ENCODE data around the gene ZNF500. TPM values are rescaled to one million over a fixed set of nuclear protein-coding genes. Genes with fewer than 3 reads are reported as not detected.

ZNF500 gene
- total and polyA plus RNA-seq, 2 donors (not counting 1 experiment from before 2014, with no cell fraction given), result 12.0 to 26.5 TPM

DNA sequence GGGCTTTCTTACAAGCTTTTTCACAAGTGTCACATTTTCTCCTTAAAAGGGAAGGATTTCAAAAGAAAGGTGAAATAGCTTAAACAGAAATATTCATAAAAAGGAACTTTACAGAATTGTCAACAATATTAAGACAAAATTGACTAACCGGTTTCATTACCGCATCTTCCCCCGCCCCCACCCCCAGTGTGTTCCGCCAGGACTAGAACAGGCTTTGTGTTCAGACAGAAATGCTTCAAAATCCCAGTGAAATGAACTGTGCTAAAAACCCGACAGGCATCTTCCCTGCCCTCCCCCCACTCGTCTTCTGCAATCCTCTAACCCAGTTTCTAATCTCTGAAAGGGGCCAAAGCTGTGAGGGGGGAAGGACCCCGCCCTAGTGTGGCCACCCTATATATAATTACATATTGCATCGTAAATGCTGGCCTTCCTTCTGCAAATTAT, 36.5 kb upstream of the ZNF500 start:
- no peaks in the 10 kb centered on the region for H4K20me1 ChIP-seq (ENCODE audit: control insufficient read depth, insufficient read depth, low read length, poor library complexity, severe bottlenecking)
- peaks cover 26 to 27% of the 10 kb centered on the region in 2 donors for H3K4me1 ChIP-seq (ENCODE audit: control insufficient read depth in 2 of 2, insufficient read depth in 2 of 2, low read length in 2 of 2)
- peak overlapping the region in 2 of 5 experiments; percentile 13 to 88 for H3K4me3 ChIP-seq (ENCODE audit: control extremely low read depth in 1 of 5, extremely low read depth in 1 of 5, insufficient read depth in 1 of 5, low read depth in 2 of 5, low read length in 4 of 5)
- H3K4me2 ChIP-seq (replicated peaks; ENCODE audit: low read depth, low read length, poor library complexity, severe bottlenecking), result peak overlapping the region; percentile 93
- H2AFZ ChIP-seq (ENCODE audit: insufficient read depth, low read depth, low read length, poor library complexity, severe bottlenecking), result peak overlapping the region; percentile 84
- ChIA-PET POLR2A (interaction anchor here (1.5 to 2.6 kb wide), 3 partner anchors 35 to 69 kb away, joined by 6 to 20 read pairs (median 7); partner anchors contain the start of genes ANKS3 and DNAAF8), CTCF (interaction anchor here (1.2 to 1.7 kb wide), 2 partner anchors 8 to 69 kb away, joined by 3 read pairs; no protein-coding TSS in a partner anchor)
- no peak for DNase-seq
- peak overlapping the region; percentile 84 for H3K9ac ChIP-seq (ENCODE audit: low read length)
- Mint-ChIP-seq H3K27me3 (no peaks in the 10 kb centered on the region), H3K4me1 (peaks cover 21% of the 10 kb centered on the region), H3K9me3 (ENCODE audit: insufficient read depth) (no peaks in the 10 kb centered on the region), H3K27ac (no peak overlapping the region), H3K4me3 (peak overlapping the region; percentile 88)
- 59% methylated on average over 4 of the region's 8 CpGs for WGBS (ENCODE audit: insufficient coverage)
- no peaks in the 10 kb centered on the region for H3K79me2 ChIP-seq (ENCODE audit: control insufficient read depth, insufficient read depth, low read length)
- no peak overlapping the region for H3K27ac ChIP-seq (ENCODE audit: low read length in 2 of 2)
- H3K27me3 ChIP-seq (replicated peaks in 1 of 4; ENCODE audit: control extremely low read depth in 1 of 4, control insufficient read depth in 3 of 4, insufficient read depth in 4 of 4, low read length in 3 of 4), result no peaks in the 10 kb centered on the region
- peaks cover 0 to 15% of the 10 kb centered on the region in 2 experiments for H3K36me3 ChIP-seq (replicated peaks in 1 of 2; ENCODE audit: control extremely low read depth in 1 of 2, control insufficient read depth in 1 of 2, extremely low read depth in 1 of 2, insufficient read depth in 2 of 2, low read length in 1 of 2)
- no peak for TF ChIP-seq EZH2 (IDR thresholded peaks at IDR 0.05; ENCODE audit: borderline replicate concordance, insufficient read depth, low read depth, low read length, poor library complexity, severe bottlenecking)
- TF ChIP-seq, protein P1, sequence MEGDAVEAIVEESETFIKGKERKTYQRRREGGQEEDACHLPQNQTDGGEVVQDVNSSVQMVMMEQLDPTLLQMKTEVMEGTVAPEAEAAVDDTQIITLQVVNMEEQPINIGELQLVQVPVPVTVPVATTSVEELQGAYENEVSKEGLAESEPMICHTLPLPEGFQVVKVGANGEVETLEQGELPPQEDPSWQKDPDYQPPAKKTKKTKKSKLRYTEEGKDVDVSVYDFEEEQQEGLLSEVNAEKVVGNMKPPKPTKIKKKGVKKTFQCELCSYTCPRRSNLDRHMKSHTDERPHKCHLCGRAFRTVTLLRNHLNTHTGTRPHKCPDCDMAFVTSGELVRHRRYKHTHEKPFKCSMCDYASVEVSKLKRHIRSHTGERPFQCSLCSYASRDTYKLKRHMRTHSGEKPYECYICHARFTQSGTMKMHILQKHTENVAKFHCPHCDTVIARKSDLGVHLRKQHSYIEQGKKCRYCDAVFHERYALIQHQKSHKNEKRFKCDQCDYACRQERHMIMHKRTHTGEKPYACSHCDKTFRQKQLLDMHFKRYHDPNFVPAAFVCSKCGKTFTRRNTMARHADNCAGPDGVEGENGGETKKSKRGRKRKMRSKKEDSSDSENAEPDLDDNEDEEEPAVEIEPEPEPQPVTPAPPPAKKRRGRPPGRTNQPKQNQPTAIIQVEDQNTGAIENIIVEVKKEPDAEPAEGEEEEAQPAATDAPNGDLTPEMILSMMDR (IDR thresholded peaks at IDR 0.05), result no peak
- no peak for ATAC-seq (ENCODE audit: low read depth)
- intact Hi-C loops (cut with micrococcal nuclease), result loop anchor here (2.0 to 5.0 kb wide), 2 partner anchors 229 to 269 kb away; partner anchors contain the start of genes ALG1 and NAGPA
- H3K9me3 ChIP-seq (ENCODE audit: control extremely low read depth in 1 of 3, control insufficient read depth in 2 of 3, insufficient read depth in 1 of 3, low read length in 2 of 3), result no peaks in the 10 kb centered on the region

DNA sequence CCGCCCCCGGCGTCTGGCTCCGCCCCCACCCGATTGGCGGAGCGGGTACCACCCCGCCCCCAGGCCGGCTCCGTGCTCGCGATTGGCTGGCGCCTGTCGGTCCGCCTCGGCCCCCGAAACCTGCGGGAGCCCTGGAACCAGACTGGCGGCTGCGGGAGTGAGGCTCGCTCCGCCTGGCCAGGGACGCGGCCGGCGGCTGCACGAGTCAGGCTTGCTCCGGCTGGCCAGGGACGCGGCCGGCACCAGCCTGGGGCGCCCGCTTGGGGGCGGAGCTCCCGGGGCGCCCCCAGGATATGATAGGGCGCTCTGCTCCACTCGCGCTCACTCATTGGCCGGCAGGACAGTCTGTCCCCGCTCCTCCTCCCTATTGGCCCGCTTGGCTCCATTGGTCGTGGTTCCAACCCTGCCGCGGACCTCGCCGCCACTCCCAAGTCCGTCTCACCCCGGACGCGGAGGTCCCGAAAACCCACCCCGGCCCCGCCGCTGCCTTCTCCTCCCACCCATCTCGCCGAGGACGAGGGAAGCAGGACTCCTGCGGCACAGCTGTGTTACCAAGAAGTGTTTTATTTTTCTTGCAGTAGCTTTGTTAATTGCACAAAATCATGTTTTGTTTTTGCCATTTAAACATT, 35.8 kb upstream of the ZNF500 start:
- Histone ChIP-seq H3K79me2 (ENCODE audit: control insufficient read depth, insufficient read depth, low read length) (no peaks in the 10 kb centered on the region), H3K27ac (ENCODE audit: low read length in 2 of 2) (peak overlapping the region; percentile 47 to 77), H3K36me3 (replicated peaks in 1 of 2; ENCODE audit: control extremely low read depth in 1 of 2, control insufficient read depth in 1 of 2, extremely low read depth in 1 of 2, insufficient read depth in 2 of 2, low read length in 1 of 2) (peaks cover 0 to 12% of the 10 kb centered on the region in 2 experiments), H4K20me1 (ENCODE audit: control insufficient read depth, insufficient read depth, low read length, poor library complexity, severe bottlenecking) (no peaks in the 10 kb centered on the region), H3K9me3 (ENCODE audit: control extremely low read depth in 1 of 3, control insufficient read depth in 2 of 3, insufficient read depth in 1 of 3, low read length in 2 of 3) (no peaks in the 10 kb centered on the region), H3K27me3 (replicated peaks in 1 of 4; ENCODE audit: control extremely low read depth in 1 of 4, control insufficient read depth in 3 of 4, insufficient read depth in 4 of 4, low read length in 3 of 4) (no peaks in the 10 kb centered on the region), H3K4me3 (ENCODE audit: control extremely low read depth in 1 of 5, extremely low read depth in 1 of 5, insufficient read depth in 1 of 5, low read depth in 2 of 5, low read length in 4 of 5) (peak overlapping the region; percentile 13 to 88 (median 75)), H2AFZ (ENCODE audit: insufficient read depth, low read depth, low read length, poor library complexity, severe bottlenecking) (peak overlapping the region; percentile 84), H3K9ac (ENCODE audit: low read length) (peak overlapping the region; percentile 84), H3K4me2 (replicated peaks; ENCODE audit: low read depth, low read length, poor library complexity, severe bottlenecking) (peak overlapping the region; percentile 93), H3K4me1 (ENCODE audit: control insufficient read depth in 2 of 2, insufficient read depth in 2 of 2, low read length in 2 of 2) (peaks cover 26 to 27% of the 10 kb centered on the region in 2 donors)
- ChIA-PET CTCF (interaction anchor here (0.6 to 1.7 kb wide), 5 partner anchors 9 to 101 kb away, joined by 3 read pairs; no protein-coding TSS in a partner anchor), POLR2A (interaction anchor here (1.5 to 2.6 kb wide), 3 partner anchors 34 to 68 kb away, joined by 6 to 20 read pairs (median 7); partner anchors contain the start of genes ANKS3 and DNAAF8)
- Mint-ChIP-seq H3K4me3 (peak overlapping the region; percentile 88), H3K9me3 (ENCODE audit: insufficient read depth) (no peaks in the 10 kb centered on the region), H3K27ac (peak overlapping the region; percentile 84), H3K4me1 (peaks cover 21% of the 10 kb centered on the region), H3K27me3 (no peaks in the 10 kb centered on the region)
- intact Hi-C loops (cut with micrococcal nuclease), result loop anchor here (1.0 to 5.0 kb wide), 6 partner anchors 35 to 270 kb away; partner anchors contain the start of genes ALG1, ANKS3, DNAAF8 and GLYR1
- TF ChIP-seq, protein P1 (IDR thresholded peaks at IDR 0.05), result no peak
- no peak for TF ChIP-seq EZH2 (IDR thresholded peaks at IDR 0.05; ENCODE audit: borderline replicate concordance, insufficient read depth, low read depth, low read length, poor library complexity, severe bottlenecking)
- ATAC-seq (ENCODE audit: low read depth), result peak; percentile 86
- DNase-seq, result peak; percentile 95
- 0% methylated on average over 51 of the region's 59 CpGs for WGBS (ENCODE audit: insufficient coverage)

Measured in B cell (primary cell).